K562 (cell line): Measurements from ENCODE around the gene FAM200A.

Experiments used
- C11orf30 ChIP-seq: fragments of 450-650 bp; IDR thresholded peaks from 2 replicates; pipeline ENCODE4 v1.6.1; 2016; ENCODE audit warnings: low read depth, mild to moderate bottlenecking
- CREM ChIP-seq: IDR thresholded peaks from 2 replicates; pipeline ENCODE4 v1.6.1; 2014; ENCODE audit warnings: antibody characterized with exemption, low read depth
- IRF2 ChIP-seq: sonication (generic); formaldehyde crosslinking; IDR thresholded peaks from 2 replicates; pipeline ENCODE4 v1.8.1; 2022; ENCODE audit warnings: mild to moderate bottlenecking, missing genetic modification reagents
- MAFK ChIP-seq: IDR thresholded peaks from 2 replicates; pipeline ENCODE4 v1.6.1; 2011; ENCODE audit warnings: low read length, improper control_type of control experiment
- MED1 ChIP-seq: sonication (generic); formaldehyde crosslinking; IDR thresholded peaks from 2 replicates; pipeline ENCODE4 v1.8.1; 2023; ENCODE audit warnings: missing genetic modification reagents, borderline replicate concordance
- NFE2 ChIP-seq: IDR thresholded peaks from 2 replicates; pipeline ENCODE4 v1.6.1; 2014; ENCODE audit warnings: antibody characterized with exemption, low read depth
- POLR2AphosphoS5 ChIP-seq: IDR thresholded peaks from 2 replicates; pipeline ENCODE4 v1.6.1; 2011; ENCODE audit warnings: mild to moderate bottlenecking, low read depth, low read length, moderate library complexity; ENCODE audit not compliant: control insufficient read depth, insufficient read depth
- ZNF436 ChIP-seq: fragments of 250-450, 450-650 bp; sonication (Bioruptor Pico); formaldehyde crosslinking; IDR thresholded peaks from 2 replicates; pipeline ENCODE4 v1.7.0; 2020; ENCODE audit warnings: mild to moderate bottlenecking
- TF ChIP-seq, protein P1 (sequence below), 2 experiments: fragments of 450-650 bp; formaldehyde crosslinking in 1 of 2; IDR thresholded peaks; 2 replicates each; pipeline versions ENCODE4 v1.4.0 to v1.6.1; 2014 to 2020; ENCODE audit warnings: mild to moderate bottlenecking in 2 of 2, borderline replicate concordance in 1 of 2, low read depth in 1 of 2

DNA sequence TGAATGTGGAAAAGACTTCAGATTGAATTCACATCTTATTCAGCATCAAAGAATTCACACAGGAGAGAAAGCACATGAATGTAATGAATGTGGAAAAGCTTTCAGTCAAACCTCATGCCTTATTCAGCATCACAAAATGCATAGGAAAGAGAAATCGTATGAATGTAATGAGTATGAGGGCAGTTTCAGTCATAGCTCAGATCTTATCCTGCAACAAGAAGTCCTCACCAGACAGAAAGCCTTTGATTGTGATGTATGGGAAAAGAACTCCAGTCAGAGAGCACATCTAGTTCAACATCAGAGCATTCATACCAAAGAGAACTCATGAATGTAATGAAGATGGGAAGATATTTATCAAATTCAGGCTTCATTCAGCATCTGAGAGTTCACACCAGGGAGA, 21.3 kb upstream of the FAM200A start:
- TF ChIP-seq MED1 (no peak), NFE2 (no peak), IRF2 (CRISPR knock-in tag) (no peak), ZNF436 (no peak), MAFK (no peak), POLR2AphosphoS5 (peak; percentile 13; the same call in 1 of the 2 replicates), C11orf30 (no peak), CREM (no peak)
- TF ChIP-seq, protein P1, sequence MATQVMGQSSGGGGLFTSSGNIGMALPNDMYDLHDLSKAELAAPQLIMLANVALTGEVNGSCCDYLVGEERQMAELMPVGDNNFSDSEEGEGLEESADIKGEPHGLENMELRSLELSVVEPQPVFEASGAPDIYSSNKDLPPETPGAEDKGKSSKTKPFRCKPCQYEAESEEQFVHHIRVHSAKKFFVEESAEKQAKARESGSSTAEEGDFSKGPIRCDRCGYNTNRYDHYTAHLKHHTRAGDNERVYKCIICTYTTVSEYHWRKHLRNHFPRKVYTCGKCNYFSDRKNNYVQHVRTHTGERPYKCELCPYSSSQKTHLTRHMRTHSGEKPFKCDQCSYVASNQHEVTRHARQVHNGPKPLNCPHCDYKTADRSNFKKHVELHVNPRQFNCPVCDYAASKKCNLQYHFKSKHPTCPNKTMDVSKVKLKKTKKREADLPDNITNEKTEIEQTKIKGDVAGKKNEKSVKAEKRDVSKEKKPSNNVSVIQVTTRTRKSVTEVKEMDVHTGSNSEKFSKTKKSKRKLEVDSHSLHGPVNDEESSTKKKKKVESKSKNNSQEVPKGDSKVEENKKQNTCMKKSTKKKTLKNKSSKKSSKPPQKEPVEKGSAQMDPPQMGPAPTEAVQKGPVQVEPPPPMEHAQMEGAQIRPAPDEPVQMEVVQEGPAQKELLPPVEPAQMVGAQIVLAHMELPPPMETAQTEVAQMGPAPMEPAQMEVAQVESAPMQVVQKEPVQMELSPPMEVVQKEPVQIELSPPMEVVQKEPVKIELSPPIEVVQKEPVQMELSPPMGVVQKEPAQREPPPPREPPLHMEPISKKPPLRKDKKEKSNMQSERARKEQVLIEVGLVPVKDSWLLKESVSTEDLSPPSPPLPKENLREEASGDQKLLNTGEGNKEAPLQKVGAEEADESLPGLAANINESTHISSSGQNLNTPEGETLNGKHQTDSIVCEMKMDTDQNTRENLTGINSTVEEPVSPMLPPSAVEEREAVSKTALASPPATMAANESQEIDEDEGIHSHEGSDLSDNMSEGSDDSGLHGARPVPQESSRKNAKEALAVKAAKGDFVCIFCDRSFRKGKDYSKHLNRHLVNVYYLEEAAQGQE (IDR thresholded peaks at IDR 0.05; ENCODE audit: borderline replicate concordance): no peak
- TF ChIP-seq, protein P1 (CRISPR knock-in tag; IDR thresholded peaks at IDR 0.05; ENCODE audit: low read depth): no peak
